GM12878 (cell line): ENCODE results near the gene ATP6V0D1. TPM values are rescaled to one million over a fixed set of nuclear protein-coding genes. Genes with fewer than 3 reads are reported as not detected.

ENCODE experiments used
- ATAC-seq: fragments of 200-7000 bp; cut with Tn5 transposase; 3 replicates; pipeline ENCODE4 v1.9.1; 2020; ENCODE audit warnings: mild to moderate bottlenecking, moderate library complexity
- BruUV-seq: library from RNA; stranded (reverse); fragments of 400-500 nt; replicated peaks from 2 replicates; lab custom pipeline; 2021; lab: Mats Ljungman, UMichigan
- CTCF ChIA-PET: fragments of 300-600 bp; sonication (Branson Sonifier 250); formaldehyde crosslinking; extraction: SDS; loops from one replicate; lab custom pipeline; 2021; ENCODE audit warnings: inconsistent platforms; lab: Yijun Ruan, JAX
- POLR2A ChIA-PET: fragments of 350-600 bp; formaldehyde crosslinking; extraction: SDS; loops from one replicate; lab custom pipeline; 2021; ENCODE audit warnings: inconsistent platforms; lab: Charles Lee
- RAD21 ChIA-PET: fragments of 300-600 bp; sonication (Branson Sonifier 250); formaldehyde crosslinking; loops from one replicate; lab custom pipeline; 2023; ENCODE audit warnings: antibody characterized with exemption; ENCODE audit not compliant: unreplicated experiment; lab: Charles Lee
- SMC1A ChIA-PET: fragments of 300-600 bp; sonication (Branson Sonifier 250); formaldehyde crosslinking; loops from one replicate; lab custom pipeline; 2023; ENCODE audit not compliant: unreplicated experiment, uncharacterized antibody; lab: Charles Lee
- DNase-seq: peaks from one replicate; pipeline ENCODE4 v3.0.0-alpha.2; 2011; ENCODE audit warnings: low read depth, low spot score
- FAIRE-seq: peaks from 3 replicates; lab custom pipeline; 2011; peaks lifted over from hg19 to GRCh38; lab: Jason Lieb, UNC
- H2AFZ ChIP-seq: 2 replicates; pipeline ENCODE4 v1.6.0; 2011; ENCODE audit warnings: low read depth, low read length, control low read depth; ENCODE audit not compliant: control insufficient read depth
- H3K27ac ChIP-seq: 2 replicates; pipeline ENCODE4 v1.5.1; 2011; ENCODE audit warnings: control low read depth; ENCODE audit not compliant: control insufficient read depth, insufficient read depth
- H3K27me3 ChIP-seq, 2 experiments: replicated peaks in 1 of 2; 2 replicates each; pipeline versions ENCODE4 v1.6.0 to v1.6.1; 2011; ENCODE audit warnings: low read length in 1 of 2; ENCODE audit not compliant: control insufficient read depth in 2 of 2, insufficient read depth in 2 of 2
- H3K36me3 ChIP-seq, 2 experiments: 2 replicates each; pipeline ENCODE4 v1.5.1; 2011; ENCODE audit warnings: low read length in 1 of 2; ENCODE audit not compliant: control insufficient read depth in 2 of 2, insufficient read depth in 2 of 2
- H3K4me1 ChIP-seq: 2 replicates; pipeline ENCODE4 v1.6.1; 2011; ENCODE audit warnings: mild to moderate bottlenecking, low read length, moderate library complexity, mixed read lengths; ENCODE audit not compliant: control insufficient read depth, insufficient read depth
- H3K4me2 ChIP-seq: 2 replicates; pipeline ENCODE4 v1.6.0; 2011; ENCODE audit warnings: control low read depth; ENCODE audit not compliant: control insufficient read depth, insufficient read depth
- H3K4me3 ChIP-seq: fragments of 200-600 bp; sonication (generic); 2 replicates; pipeline ENCODE4 v1.5.1; 2016
- H3K79me2 ChIP-seq: 2 replicates; pipeline ENCODE4 v1.6.0; 2011; ENCODE audit warnings: low read length; ENCODE audit not compliant: control insufficient read depth, insufficient read depth
- H3K9ac ChIP-seq: 2 replicates; pipeline ENCODE4 v1.8.0; 2011; ENCODE audit warnings: low read length, control low read depth, mixed read lengths; ENCODE audit not compliant: control insufficient read depth, insufficient read depth
- H3K9me3 ChIP-seq: replicated peaks from 3 replicates; pipeline ENCODE4 v1.5.1; 2011; ENCODE audit warnings: mild to moderate bottlenecking, low read length; ENCODE audit not compliant: control insufficient read depth, insufficient read depth
- H4K20me1 ChIP-seq: 2 replicates; pipeline ENCODE4 v1.6.0; 2011; ENCODE audit not compliant: control insufficient read depth, insufficient read depth
- ATF7 ChIP-seq: fragments of 450-650 bp; IDR thresholded peaks from 2 replicates; pipeline ENCODE4 v1.6.1; 2016; ENCODE audit warnings: low read depth, mild to moderate bottlenecking
- BACH1 ChIP-seq: fragments of 450-650 bp; IDR thresholded peaks from 2 replicates; pipeline ENCODE4 v1.6.1; 2017; ENCODE audit warnings: mild to moderate bottlenecking, borderline replicate concordance
- EGR1 ChIP-seq, 2 experiments: IDR thresholded peaks; 1 replicate in 1 of 2; 2 replicates in 1 of 2; pipeline ENCODE4 v1.6.1; 2011 to 2012; ENCODE audit warnings: low read depth in 2 of 2, low read length in 2 of 2, borderline replicate concordance in 1 of 2, mild to moderate bottlenecking in 1 of 2, moderate library complexity in 1 of 2
- MEF2B ChIP-seq: fragments of 450-650 bp; IDR thresholded peaks from 2 replicates; pipeline ENCODE4 v1.6.1; 2018; ENCODE audit warnings: mild to moderate bottlenecking, moderate library complexity; ENCODE audit not compliant: partially characterized antibody, poor library complexity, severe bottlenecking
- RELA ChIP-seq: fragments of 450-650 bp; IDR thresholded peaks from 2 replicates; pipeline ENCODE4 v1.8.0; 2014; ENCODE audit warnings: borderline replicate concordance; ENCODE audit not compliant: partially characterized antibody
- RUNX3 ChIP-seq: IDR thresholded peaks from 2 replicates; pipeline ENCODE4 v1.6.1; 2012; ENCODE audit warnings: low read length, inconsistent platforms
- TCF12 ChIP-seq: IDR thresholded peaks from 2 replicates; pipeline ENCODE4 v1.6.1; 2011; ENCODE audit warnings: low read depth, mild to moderate bottlenecking, low read length
- WGBS: methylation state at CpG from one replicate; pipeline ENCODE4 v1.1.6; 2016; ENCODE audit warnings: low lambda C conversion rate; ENCODE audit not compliant: insufficient replicate concordance, insufficient coverage; ENCODE audit errors: missing lambda C conversion rate; 5-methylcytosine and 5-hydroxymethylcytosine counted together
- in situ Hi-C: fragments of 300-500 bp; cut with MboI; formaldehyde crosslinking; loops from 9 replicates; pipeline ENCODE4 v1.14.3; 2018; ENCODE audit warnings: mixed read lengths
- intact Hi-C: fragments of 100-400 bp; cut with micrococcal nuclease; formaldehyde crosslinking; loops from one replicate; pipeline ENCODE4 v1.14.2; 2022; ENCODE audit not compliant: unreplicated experiment
- polyA plus RNA-seq, 11 experiments: library from polyadenylated mRNA; depleted of rRNA in 4 of 11; unstranded in 6 of 11; stranded (reverse) in 5 of 11; fragments of >200 nt; fragmentation: Nextera tagmentation in 4 of 11; fragmentation: Illumina TruSeq in 1 of 11; extraction: Ambion mirVana in 4 of 11; extraction: Trizol in 1 of 11; gene quantifications; 1 replicate in 1 of 11; 2 replicates in 10 of 11; pipeline versions ENCODE4 v1.2.1 to v1.2.3, GENCODE V29; 2011 to 2016; ENCODE audit warnings: inconsistent platforms in 2 of 11, missing spikeins in 2 of 11, low read depth in 1 of 11
- total RNA-seq, 4 experiments: library from RNA; depleted of rRNA in 3 of 4; stranded (reverse); fragments of >200 nt in 3 of 4; fragmentation: Illumina TruSeq in 1 of 4; extraction: Trizol in 1 of 4; gene quantifications; 2 replicates each; pipeline versions ENCODE4 v1.2.1 to v1.2.3, GENCODE V29; 2013 to 2021
- TF ChIP-seq, protein P1 (sequence below): fragments of 450-650 bp; conservative IDR thresholded peaks from 2 replicates; pipeline ENCODE4 v1.6.1; 2017; ENCODE audit warnings: mild to moderate bottlenecking, moderate library complexity
- TF ChIP-seq, protein P2 (sequence below): fragments of 450-650 bp; IDR thresholded peaks from 2 replicates; pipeline ENCODE4 v1.6.1; 2017; ENCODE audit warnings: low read depth, mild to moderate bottlenecking, moderate library complexity
- TF ChIP-seq, protein P3 (sequence below): fragments of 450-650 bp; IDR thresholded peaks from 2 replicates; pipeline ENCODE4 v1.6.1; 2016; ENCODE audit warnings: mild to moderate bottlenecking, moderate library complexity, borderline replicate concordance

Gene ATP6V0D1
- total and polyA plus RNA-seq, 10 of the 15 experiments (the other 5 are each of a cell fraction or from before 2014, with no cell fraction given) = 28.1 to 141 (median 70.3) TPM

DNA sequence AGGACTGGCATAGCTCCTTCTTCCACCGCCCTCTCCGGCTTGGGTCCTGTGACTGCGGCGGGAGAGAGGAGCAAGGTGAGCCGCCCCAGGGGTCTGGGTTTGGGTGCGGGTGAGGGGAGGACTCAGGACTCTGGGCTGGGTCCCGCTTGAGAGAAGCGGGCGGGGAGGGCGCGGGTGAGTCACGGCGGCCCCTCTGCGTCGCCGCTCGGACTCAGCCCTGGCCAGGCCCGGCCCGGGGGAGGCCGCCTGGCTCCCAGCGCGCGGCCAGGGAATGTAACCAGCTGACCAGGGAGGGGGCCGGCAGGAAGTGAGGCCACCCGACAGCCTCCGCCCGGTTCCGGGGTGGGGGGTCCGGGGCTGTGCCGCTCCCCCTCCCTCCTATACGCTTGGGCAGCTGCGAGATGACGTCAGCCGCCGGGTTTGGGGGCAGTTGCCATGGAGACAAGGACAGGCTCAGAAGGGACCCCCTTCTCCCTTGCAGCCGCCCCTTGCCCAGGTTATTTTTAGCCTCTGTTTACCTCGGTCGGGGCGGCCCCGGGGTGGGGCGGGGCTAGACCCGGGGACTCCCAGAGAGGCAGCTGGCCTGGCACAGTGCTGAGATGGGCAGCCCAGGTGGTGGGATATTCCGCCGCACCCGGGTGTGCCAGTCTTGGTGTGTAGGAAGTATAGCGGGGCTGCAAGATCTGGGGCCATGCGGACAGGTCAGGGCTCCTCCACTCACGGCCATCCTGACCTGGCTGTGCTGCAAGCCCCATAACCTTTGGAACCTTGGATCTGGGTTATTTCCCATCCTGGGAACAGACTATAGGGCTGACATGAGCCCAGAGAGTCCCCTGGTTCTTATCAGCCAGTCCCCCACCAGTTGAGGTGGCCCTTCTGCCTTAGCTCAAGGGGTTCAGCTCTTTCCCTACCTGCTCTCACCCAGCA is 49.3 kb upstream of the ATP6V0D1 start:
- Histone ChIP-seq H3K36me3 (no peaks in the 10 kb centered on the region), H3K9ac (peak overlapping the region; percentile 61), H3K9me3 (no peaks in the 10 kb centered on the region), H4K20me1 (no peaks in the 10 kb centered on the region), H3K27me3 (no peaks in the 10 kb centered on the region), H3K27ac (peak overlapping the region; percentile 22; the same call in 1 of the 2 replicates), H3K4me2 (peak overlapping the region; percentile 96), H3K4me3 (peak overlapping the region; percentile 90; the same call in 1 of the 2 replicates), H3K79me2 (no peaks in the 10 kb centered on the region; the same call in 1 of the 2 replicates), H2AFZ (peak overlapping the region; percentile 50), H3K4me1 (peaks cover 34% of the 10 kb centered on the region)
- SMC1A ChIA-PET = interaction anchor here (0.6 to 4.3 kb wide), 6 partner anchors 9 to 114 kb away, joined by 3 to 27 read pairs (median 4); partner anchors contain the start of gene CTCF
- WGBS = 10% methylated on average over 19 of the region's 48 CpGs
- DNase-seq (no peak), ATAC-seq (peak; percentile 66), FAIRE-seq (no peak)
- in situ Hi-C loops = no loop called here
- POLR2A ChIA-PET = interaction anchor here (0.6 to 5.7 kb wide), 10 partner anchors 9 to 134 kb away, joined by 3 to 56 read pairs (median 4); partner anchors contain the start of genes ACD and CTCF
- intact Hi-C loops = no loop called here
- CTCF ChIA-PET = interaction anchor here (0.8 to 11.3 kb wide), 12 partner anchors 8 to 139 kb away, joined by 3 to 131 read pairs (median 4); partner anchors contain the start of genes ACD, ATP6V0D1, CARMIL2 and CTCF
- BruUV-seq = no TSS peak
- RAD21 ChIA-PET = interaction anchor here (0.9 to 2.2 kb wide), 7 partner anchors 9 to 115 kb away, joined by 3 to 25 read pairs (median 7); partner anchors contain the start of genes ATP6V0D1 and CARMIL2
- TF ChIP-seq RELA (no peak), ATF7 (peak; percentile 95), EGR1 (IDR thresholded peaks at IDR 0.05; ENCODE audit: borderline replicate concordance in 1 of 2, low read depth in 2 of 2, low read length in 2 of 2) (peak in 1 of 2 experiments; percentile 12; a peak in 1 of 3 replicates), BACH1 (peak; percentile 39; the same call in 1 of the 2 replicates), RUNX3 (peak; percentile 13; the same call in 1 of the 2 replicates), MEF2B (peak; percentile 76), TCF12 (peak; percentile 28; the same call in 1 of the 2 replicates)
- TF ChIP-seq, protein P1, sequence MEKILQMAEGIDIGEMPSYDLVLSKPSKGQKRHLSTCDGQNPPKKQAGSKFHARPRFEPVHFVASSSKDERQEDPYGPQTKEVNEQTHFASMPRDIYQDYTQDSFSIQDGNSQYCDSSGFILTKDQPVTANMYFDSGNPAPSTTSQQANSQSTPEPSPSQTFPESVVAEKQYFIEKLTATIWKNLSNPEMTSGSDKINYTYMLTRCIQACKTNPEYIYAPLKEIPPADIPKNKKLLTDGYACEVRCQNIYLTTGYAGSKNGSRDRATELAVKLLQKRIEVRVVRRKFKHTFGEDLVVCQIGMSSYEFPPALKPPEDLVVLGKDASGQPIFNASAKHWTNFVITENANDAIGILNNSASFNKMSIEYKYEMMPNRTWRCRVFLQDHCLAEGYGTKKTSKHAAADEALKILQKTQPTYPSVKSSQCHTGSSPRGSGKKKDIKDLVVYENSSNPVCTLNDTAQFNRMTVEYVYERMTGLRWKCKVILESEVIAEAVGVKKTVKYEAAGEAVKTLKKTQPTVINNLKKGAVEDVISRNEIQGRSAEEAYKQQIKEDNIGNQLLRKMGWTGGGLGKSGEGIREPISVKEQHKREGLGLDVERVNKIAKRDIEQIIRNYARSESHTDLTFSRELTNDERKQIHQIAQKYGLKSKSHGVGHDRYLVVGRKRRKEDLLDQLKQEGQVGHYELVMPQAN = peak; percentile 49; the same call in 1 of the 2 replicates
- TF ChIP-seq, protein P2, sequence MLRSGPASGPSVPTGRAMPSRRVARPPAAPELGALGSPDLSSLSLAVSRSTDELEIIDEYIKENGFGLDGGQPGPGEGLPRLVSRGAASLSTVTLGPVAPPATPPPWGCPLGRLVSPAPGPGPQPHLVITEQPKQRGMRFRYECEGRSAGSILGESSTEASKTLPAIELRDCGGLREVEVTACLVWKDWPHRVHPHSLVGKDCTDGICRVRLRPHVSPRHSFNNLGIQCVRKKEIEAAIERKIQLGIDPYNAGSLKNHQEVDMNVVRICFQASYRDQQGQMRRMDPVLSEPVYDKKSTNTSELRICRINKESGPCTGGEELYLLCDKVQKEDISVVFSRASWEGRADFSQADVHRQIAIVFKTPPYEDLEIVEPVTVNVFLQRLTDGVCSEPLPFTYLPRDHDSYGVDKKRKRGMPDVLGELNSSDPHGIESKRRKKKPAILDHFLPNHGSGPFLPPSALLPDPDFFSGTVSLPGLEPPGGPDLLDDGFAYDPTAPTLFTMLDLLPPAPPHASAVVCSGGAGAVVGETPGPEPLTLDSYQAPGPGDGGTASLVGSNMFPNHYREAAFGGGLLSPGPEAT = 0 out of 2 replicates have a peak, but pooled peaks have one; percentile 49
- TF ChIP-seq, protein P3, sequence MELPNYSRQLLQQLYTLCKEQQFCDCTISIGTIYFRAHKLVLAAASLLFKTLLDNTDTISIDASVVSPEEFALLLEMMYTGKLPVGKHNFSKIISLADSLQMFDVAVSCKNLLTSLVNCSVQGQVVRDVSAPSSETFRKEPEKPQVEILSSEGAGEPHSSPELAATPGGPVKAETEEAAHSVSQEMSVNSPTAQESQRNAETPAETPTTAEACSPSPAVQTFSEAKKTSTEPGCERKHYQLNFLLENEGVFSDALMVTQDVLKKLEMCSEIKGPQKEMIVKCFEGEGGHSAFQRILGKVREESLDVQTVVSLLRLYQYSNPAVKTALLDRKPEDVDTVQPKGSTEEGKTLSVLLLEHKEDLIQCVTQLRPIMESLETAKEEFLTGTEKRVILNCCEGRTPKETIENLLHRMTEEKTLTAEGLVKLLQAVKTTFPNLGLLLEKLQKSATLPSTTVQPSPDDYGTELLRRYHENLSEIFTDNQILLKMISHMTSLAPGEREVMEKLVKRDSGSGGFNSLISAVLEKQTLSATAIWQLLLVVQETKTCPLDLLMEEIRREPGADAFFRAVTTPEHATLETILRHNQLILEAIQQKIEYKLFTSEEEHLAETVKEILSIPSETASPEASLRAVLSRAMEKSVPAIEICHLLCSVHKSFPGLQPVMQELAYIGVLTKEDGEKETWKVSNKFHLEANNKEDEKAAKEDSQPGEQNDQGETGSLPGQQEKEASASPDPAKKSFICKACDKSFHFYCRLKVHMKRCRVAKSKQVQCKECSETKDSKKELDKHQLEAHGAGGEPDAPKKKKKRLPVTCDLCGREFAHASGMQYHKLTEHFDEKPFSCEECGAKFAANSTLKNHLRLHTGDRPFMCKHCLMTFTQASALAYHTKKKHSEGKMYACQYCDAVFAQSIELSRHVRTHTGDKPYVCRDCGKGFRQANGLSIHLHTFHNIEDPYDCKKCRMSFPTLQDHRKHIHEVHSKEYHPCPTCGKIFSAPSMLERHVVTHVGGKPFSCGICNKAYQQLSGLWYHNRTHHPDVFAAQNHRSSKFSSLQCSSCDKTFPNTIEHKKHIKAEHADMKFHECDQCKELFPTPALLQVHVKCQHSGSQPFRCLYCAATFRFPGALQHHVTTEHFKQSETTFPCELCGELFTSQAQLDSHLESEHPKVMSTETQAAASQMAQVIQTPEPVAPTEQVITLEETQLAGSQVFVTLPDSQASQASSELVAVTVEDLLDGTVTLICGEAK = peak; percentile 57; the same call in 1 of the 2 replicates
